ENCODE results near the gene HHATL. TPM values are rescaled to one million over a fixed set of nuclear protein-coding genes. Genes with fewer than 3 reads are reported as not detected.

HHATL gene
- total and polyA plus RNA-seq, 8 donors = 0.81 to 6.9 (median 0.90) TPM; not detected in 5

DNA sequence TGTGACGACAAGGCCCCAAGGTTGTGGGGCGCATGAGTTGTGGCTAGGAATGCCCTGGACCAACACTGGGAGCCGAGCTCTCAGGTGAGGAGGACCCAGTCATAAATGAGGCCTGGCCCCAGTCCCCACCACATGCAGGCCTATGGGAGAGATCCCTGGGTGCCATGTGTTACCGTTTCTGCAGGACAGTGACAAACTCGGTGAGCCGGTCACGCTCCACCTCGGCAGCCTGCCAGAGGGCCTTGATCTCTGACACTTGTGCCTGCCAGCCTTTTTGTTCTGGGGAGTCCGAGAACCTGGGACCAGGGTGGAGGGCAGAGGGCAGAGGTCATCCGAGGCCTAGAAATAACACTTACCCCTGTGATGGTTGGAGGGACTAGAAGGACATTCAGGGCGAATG lies 27.7 kb upstream of the HHATL start:
- no peak overlapping the region for H3K27ac ChIP-seq
- intact Hi-C loops (cut with DNase I; ENCODE audit: low total_unique reads) = no loop called here

DNA sequence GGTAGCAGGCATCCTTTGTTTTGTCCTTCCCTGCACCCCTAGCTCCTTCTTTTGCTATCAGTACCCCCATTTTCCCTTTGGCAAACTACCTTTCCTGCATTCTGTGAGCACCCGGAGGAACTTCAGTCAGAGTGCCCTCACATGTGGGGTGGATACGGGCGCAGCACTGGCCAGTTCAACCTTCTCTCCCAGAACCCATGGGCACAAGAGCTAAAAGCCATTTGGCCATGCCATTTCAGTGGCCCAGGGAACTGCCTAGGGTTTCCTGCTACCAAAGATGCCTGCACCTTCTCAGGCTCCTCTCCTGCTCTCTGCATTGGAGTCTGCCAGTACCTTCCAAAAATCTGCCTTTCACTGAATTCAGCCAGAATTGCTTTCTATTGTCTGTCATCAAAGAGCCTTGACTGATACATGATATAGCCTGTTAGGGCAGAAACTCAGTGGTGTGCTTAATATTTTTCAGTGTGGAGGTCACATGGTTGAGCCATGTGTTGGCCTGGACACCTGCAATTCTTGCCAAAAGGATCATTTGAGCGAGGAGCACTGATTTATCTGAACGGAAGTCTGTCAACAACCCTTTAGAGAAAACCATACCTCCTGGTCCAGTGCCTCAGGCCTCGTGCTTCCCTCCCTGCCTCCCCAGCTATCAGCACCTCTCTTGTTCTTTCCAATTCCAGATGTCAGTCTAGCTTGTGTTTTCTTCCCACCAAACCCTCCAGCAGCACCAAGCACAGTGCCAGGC lies 27.0 kb upstream of the HHATL start:
- no peak overlapping the region for H3K27ac ChIP-seq
- H3K27me3 ChIP-seq = no peaks in the 10 kb centered on the region
- no peaks in the 10 kb centered on the region for H3K36me3 ChIP-seq
- TF ChIP-seq EP300 (IDR thresholded peaks at IDR 0.05) = no peak
- TF ChIP-seq, protein P1, sequence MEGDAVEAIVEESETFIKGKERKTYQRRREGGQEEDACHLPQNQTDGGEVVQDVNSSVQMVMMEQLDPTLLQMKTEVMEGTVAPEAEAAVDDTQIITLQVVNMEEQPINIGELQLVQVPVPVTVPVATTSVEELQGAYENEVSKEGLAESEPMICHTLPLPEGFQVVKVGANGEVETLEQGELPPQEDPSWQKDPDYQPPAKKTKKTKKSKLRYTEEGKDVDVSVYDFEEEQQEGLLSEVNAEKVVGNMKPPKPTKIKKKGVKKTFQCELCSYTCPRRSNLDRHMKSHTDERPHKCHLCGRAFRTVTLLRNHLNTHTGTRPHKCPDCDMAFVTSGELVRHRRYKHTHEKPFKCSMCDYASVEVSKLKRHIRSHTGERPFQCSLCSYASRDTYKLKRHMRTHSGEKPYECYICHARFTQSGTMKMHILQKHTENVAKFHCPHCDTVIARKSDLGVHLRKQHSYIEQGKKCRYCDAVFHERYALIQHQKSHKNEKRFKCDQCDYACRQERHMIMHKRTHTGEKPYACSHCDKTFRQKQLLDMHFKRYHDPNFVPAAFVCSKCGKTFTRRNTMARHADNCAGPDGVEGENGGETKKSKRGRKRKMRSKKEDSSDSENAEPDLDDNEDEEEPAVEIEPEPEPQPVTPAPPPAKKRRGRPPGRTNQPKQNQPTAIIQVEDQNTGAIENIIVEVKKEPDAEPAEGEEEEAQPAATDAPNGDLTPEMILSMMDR (IDR thresholded peaks at IDR 0.05) = no peak
- TF ChIP-seq POLR2AphosphoS5 (IDR thresholded peaks at IDR 0.05) = no peak
- TF ChIP-seq POLR2A (IDR thresholded peaks at IDR 0.05) = no peak
- H3K4me1 ChIP-seq = no peaks in the 10 kb centered on the region
- intact Hi-C loops (cut with DNase I; ENCODE audit: low total_unique reads) = no loop called here
- H3K4me3 ChIP-seq = no peak overlapping the region
- no peaks in the 10 kb centered on the region for H3K9me3 ChIP-seq
- no peak for DNase-seq
- WGBS, 5 donors = 59 to 73% (median 66%) methylated on average over 6 of the region's 6 CpGs

More for the DNA sequence above, 27.7 kb upstream of the HHATL start:
- H3K36me3 ChIP-seq = no peaks in the 10 kb centered on the region
- H3K4me1 ChIP-seq = no peaks in the 10 kb centered on the region
- WGBS, 5 donors = 87 to 96% (median 90%) methylated on average over 11 of the region's 11 CpGs
- no peaks in the 10 kb centered on the region for H3K27me3 ChIP-seq
- no peak overlapping the region for H3K4me3 ChIP-seq
- no peaks in the 10 kb centered on the region for H3K9me3 ChIP-seq
- TF ChIP-seq POLR2AphosphoS5 (IDR thresholded peaks at IDR 0.05) (no peak), POLR2A (IDR thresholded peaks at IDR 0.05) (no peak), EP300 (IDR thresholded peaks at IDR 0.05) (no peak)
- TF ChIP-seq, protein P1 (IDR thresholded peaks at IDR 0.05) = no peak
- DNase-seq = no peak

DNA sequence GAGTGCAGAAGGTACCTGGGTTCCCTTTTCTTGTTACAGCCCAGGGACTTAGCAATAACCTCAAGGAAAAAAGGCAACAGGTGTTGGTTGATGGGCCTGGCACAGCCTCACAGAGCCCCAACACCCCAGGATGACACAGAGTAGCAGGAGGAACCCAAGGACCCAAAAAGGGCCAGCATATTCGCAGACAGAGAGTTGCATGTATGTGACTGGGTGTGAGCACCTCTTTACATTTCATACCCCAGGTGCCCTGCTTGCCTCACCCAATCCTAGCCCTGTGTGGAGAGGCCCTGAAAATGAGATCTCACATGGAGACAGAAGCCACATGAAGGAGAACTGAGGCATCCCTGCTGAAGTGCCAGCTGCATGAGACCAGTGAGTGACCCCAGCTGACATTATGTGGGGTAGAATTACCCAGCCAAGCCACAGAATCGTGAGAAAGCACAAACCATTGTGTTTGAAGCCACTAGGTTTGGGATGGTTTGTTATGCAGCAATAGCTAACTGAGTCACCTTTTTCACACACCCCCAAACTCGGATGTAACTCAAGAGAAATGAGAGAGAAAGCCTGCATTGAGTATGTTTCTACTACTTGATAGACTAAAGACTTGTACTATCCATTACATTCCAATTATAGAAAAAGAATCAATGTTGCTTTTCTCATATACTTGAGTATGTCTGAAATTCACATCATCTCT lies 26.2 kb upstream of the HHATL start:
- intact Hi-C loops (cut with DNase I; ENCODE audit: low total_unique reads) = no loop called here
- Histone ChIP-seq H3K27me3 (no peaks in the 10 kb centered on the region), H3K36me3 (no peaks in the 10 kb centered on the region), H3K27ac (no peak overlapping the region), H3K4me1 (no peaks in the 10 kb centered on the region), H3K4me3 (no peak overlapping the region), H3K9me3 (no peaks in the 10 kb centered on the region)
- WGBS, 5 donors = 82 to 91% (median 86%) methylated on average over 3 of the region's 3 CpGs
- TF ChIP-seq POLR2A (IDR thresholded peaks at IDR 0.05) = no peak
- TF ChIP-seq, protein P1 (IDR thresholded peaks at IDR 0.05) = no peak
- TF ChIP-seq POLR2AphosphoS5 (IDR thresholded peaks at IDR 0.05) = no peak
- no peak for TF ChIP-seq EP300 (IDR thresholded peaks at IDR 0.05)
- DNase-seq = no peak

DNA sequence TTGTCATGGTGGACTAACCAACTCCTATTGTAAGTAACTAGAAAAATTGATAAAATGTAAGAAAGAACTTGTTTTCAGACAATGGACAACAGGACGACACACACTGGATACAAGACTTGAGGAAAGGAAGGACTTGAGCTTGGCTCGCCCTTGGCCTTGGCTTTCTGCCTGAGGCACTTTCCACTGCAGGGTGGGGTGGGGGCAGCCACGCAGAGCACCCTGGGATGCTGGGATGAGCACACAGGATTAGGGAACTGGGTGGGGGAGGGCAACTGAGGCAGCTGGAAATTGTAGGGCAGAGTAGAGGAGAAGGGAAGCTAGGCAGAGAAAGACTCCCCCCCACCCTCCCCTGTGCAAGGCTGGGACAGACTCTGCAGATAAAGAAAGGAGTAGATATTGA lies 25.5 kb upstream of the HHATL start:
- no peaks in the 10 kb centered on the region for H3K4me1 ChIP-seq
- no peaks in the 10 kb centered on the region for H3K9me3 ChIP-seq
- DNase-seq = no peak
- WGBS, 5 donors = 39 to 51% (median 44%) methylated on average over 3 of the region's 3 CpGs
- H3K36me3 ChIP-seq = no peaks in the 10 kb centered on the region
- TF ChIP-seq POLR2AphosphoS5 (IDR thresholded peaks at IDR 0.05) = no peak
- TF ChIP-seq EP300 (IDR thresholded peaks at IDR 0.05) = no peak
- TF ChIP-seq, protein P1 (IDR thresholded peaks at IDR 0.05) = no peak
- no peak for TF ChIP-seq POLR2A (IDR thresholded peaks at IDR 0.05)
- H3K4me3 ChIP-seq = no peak overlapping the region
- H3K27me3 ChIP-seq = no peaks in the 10 kb centered on the region
- H3K27ac ChIP-seq = no peak overlapping the region
- intact Hi-C loops (cut with DNase I; ENCODE audit: low total_unique reads) = no loop called here
